Measurements from ENCODE around the gene ADAMTSL4. TPM values are rescaled to one million over a fixed set of nuclear protein-coding genes. Genes with fewer than 3 reads are reported as not detected.

The ADAMTSL4 gene
- total RNA-seq, 1 donor from 2014 or later = not detected

- H3K4me3 Mint-ChIP-seq = peak overlapping the region; percentile 87
Measured at GRCh38 chr1:150560576-150561253, 11.5 kb downstream of the ADAMTSL4 start.

GRCh38 chr1:150561254-150561973, 12.2 kb downstream of the ADAMTSL4 start:
- H3K4me3 ChIP-seq = peak overlapping the region; percentile 64
- peaks cover 5% of the 10 kb centered on the region for H4K20me1 ChIP-seq (ENCODE audit: low read depth)
- H3K9ac ChIP-seq = peak overlapping the region; percentile 78
- Mint-ChIP-seq H3K9me3 (no peaks in the 10 kb centered on the region), H3K4me1 (peaks cover 47% of the 10 kb centered on the region), H3K27ac (peak overlapping the region; percentile 99), H3K4me3 (peak overlapping the region; percentile 87), H3K36me3 (no peaks in the 10 kb centered on the region), H3K27me3 (ENCODE audit: insufficient read depth, low read depth) (peaks cover 2% of the 10 kb centered on the region)
- no peaks in the 10 kb centered on the region for H3K36me3 ChIP-seq
- DNase-seq (ENCODE audit: low spot score) = peak; percentile 96
- no peak overlapping the region for H2AFZ ChIP-seq (replicated peaks)
- H3K4me1 ChIP-seq = peaks cover 26% of the 10 kb centered on the region
- TF ChIP-seq EZH2phosphoT487 (IDR thresholded peaks at IDR 0.05) (no peak), CTCF (IDR thresholded peaks at IDR 0.05) (no peak), EZH2 (IDR thresholded peaks at IDR 0.05) (no peak)
- H3K4me2 ChIP-seq = peak overlapping the region; percentile 89
- peak overlapping the region; percentile 98 for H3K27ac ChIP-seq
- H3K9me3 ChIP-seq (ENCODE audit: low read depth) = no peaks in the 10 kb centered on the region
- peaks cover 38% of the 10 kb centered on the region for H3F3A ChIP-seq (ENCODE audit: low read depth)
- H3K27me3 ChIP-seq = no peaks in the 10 kb centered on the region
- H3K79me2 ChIP-seq (ENCODE audit: low read depth) = peaks cover 43% of the 10 kb centered on the region

More at GRCh38 chr1:150560576-150561253, 11.5 kb downstream of the ADAMTSL4 start:
- peak; percentile 96 for DNase-seq (ENCODE audit: low spot score)
- Histone ChIP-seq H3K9ac (no peak overlapping the region), H3K4me2 (peak overlapping the region; percentile 89), H3K9me3 (ENCODE audit: low read depth) (no peaks in the 10 kb centered on the region), H3K4me1 (peaks cover 31% of the 10 kb centered on the region), H3K79me2 (ENCODE audit: low read depth) (peaks cover 36% of the 10 kb centered on the region), H3K27ac (peak overlapping the region; percentile 98), H3K27me3 (no peaks in the 10 kb centered on the region), H3K4me3 (peak overlapping the region; percentile 64), H4K20me1 (ENCODE audit: low read depth) (peaks cover 5% of the 10 kb centered on the region), H3F3A (ENCODE audit: low read depth) (peaks cover 38% of the 10 kb centered on the region), H3K36me3 (no peaks in the 10 kb centered on the region), H2AFZ (replicated peaks) (no peak overlapping the region)
- peaks cover 45% of the 10 kb centered on the region for H3K4me1 Mint-ChIP-seq
- H3K36me3 Mint-ChIP-seq = no peaks in the 10 kb centered on the region
- H3K27ac Mint-ChIP-seq = peak overlapping the region; percentile 99
- H3K27me3 Mint-ChIP-seq (ENCODE audit: insufficient read depth, low read depth) = no peaks in the 10 kb centered on the region
- H3K9me3 Mint-ChIP-seq = no peaks in the 10 kb centered on the region
- TF ChIP-seq EZH2 (IDR thresholded peaks at IDR 0.05) (no peak), CTCF (IDR thresholded peaks at IDR 0.05) (peak; percentile 88)

GRCh38 chr1:150561974-150562445, 12.8 kb downstream of the ADAMTSL4 start:
- peak overlapping the region; percentile 6 for H2AFZ ChIP-seq (replicated peaks)
- H3K79me2 ChIP-seq (ENCODE audit: low read depth) = peaks cover 49% of the 10 kb centered on the region
- Mint-ChIP-seq H3K27me3 (ENCODE audit: insufficient read depth, low read depth) (peaks cover 2% of the 10 kb centered on the region), H3K36me3 (no peaks in the 10 kb centered on the region), H3K9me3 (no peaks in the 10 kb centered on the region), H3K4me3 (peak overlapping the region; percentile 87), H3K27ac (peak overlapping the region; percentile 99), H3K4me1 (peaks cover 46% of the 10 kb centered on the region)
- TF ChIP-seq CTCF (IDR thresholded peaks at IDR 0.05) (no peak), EZH2 (IDR thresholded peaks at IDR 0.05) (no peak), EZH2phosphoT487 (IDR thresholded peaks at IDR 0.05) (no peak)
- no peaks in the 10 kb centered on the region for H3K27me3 ChIP-seq
- H3K4me1 ChIP-seq = peaks cover 31% of the 10 kb centered on the region
- no peaks in the 10 kb centered on the region for H3K36me3 ChIP-seq
- peaks cover 5% of the 10 kb centered on the region for H4K20me1 ChIP-seq (ENCODE audit: low read depth)
- peak overlapping the region; percentile 78 for H3K9ac ChIP-seq
- H3F3A ChIP-seq (ENCODE audit: low read depth) = peaks cover 39% of the 10 kb centered on the region
- peak overlapping the region; percentile 89 for H3K4me2 ChIP-seq
- H3K27ac ChIP-seq = peak overlapping the region; percentile 98
- no peaks in the 10 kb centered on the region for H3K9me3 ChIP-seq (ENCODE audit: low read depth)
- H3K4me3 ChIP-seq = peak overlapping the region; percentile 64
- DNase-seq (ENCODE audit: low spot score) = peak; percentile 94

Data from neural progenitor cell (in vitro differentiated cells).